Measurements from ENCODE around the gene HMCN1. TPM values are rescaled to one million over a fixed set of nuclear protein-coding genes. Genes with fewer than 3 reads are reported as not detected.

The HMCN1 gene
- total RNA-seq, 1 donor from 2014 or later, result not detected

- no peak for DNase-seq (ENCODE audit: low spot score)
- Mint-ChIP-seq H3K36me3 (ENCODE audit: low read depth) (no peaks in the 10 kb centered on the region), H3K27ac (no peak overlapping the region), H3K9me3 (no peaks in the 10 kb centered on the region), H3K27me3 (ENCODE audit: insufficient read depth) (peaks cover 5% of the 10 kb centered on the region), H3K4me3 (no peak overlapping the region), H3K4me1 (ENCODE audit: low read depth) (no peaks in the 10 kb centered on the region)
- intact Hi-C loops (cut with micrococcal nuclease), result no loop called here
These were observed 238.1 kb downstream of the HMCN1 start for GRCh38 chr1:185972096-185972850.

- H3K4me1 Mint-ChIP-seq (ENCODE audit: low read depth), result no peaks in the 10 kb centered on the region
- H3K27ac Mint-ChIP-seq, result no peak overlapping the region
- H3K4me3 Mint-ChIP-seq, result no peak overlapping the region
- intact Hi-C loops (cut with micrococcal nuclease), result no loop called here
- H3K36me3 Mint-ChIP-seq (ENCODE audit: low read depth), result no peaks in the 10 kb centered on the region
- no peak for DNase-seq (ENCODE audit: low spot score)
- H3K27me3 Mint-ChIP-seq (ENCODE audit: insufficient read depth), result peaks cover 2% of the 10 kb centered on the region
- no peaks in the 10 kb centered on the region for H3K9me3 Mint-ChIP-seq
These were observed 239.5 kb downstream of the HMCN1 start for GRCh38 chr1:185973645-185974044.

GRCh38 chr1:185974367-185975170 is 240.4 kb downstream of the HMCN1 start:
- no peak overlapping the region for H3K4me3 Mint-ChIP-seq
- no peaks in the 10 kb centered on the region for H3K36me3 Mint-ChIP-seq (ENCODE audit: low read depth)
- H3K9me3 Mint-ChIP-seq, result no peaks in the 10 kb centered on the region
- H3K4me1 Mint-ChIP-seq (ENCODE audit: low read depth), result no peaks in the 10 kb centered on the region
- H3K27me3 Mint-ChIP-seq (ENCODE audit: insufficient read depth), result peaks cover 2% of the 10 kb centered on the region
- intact Hi-C loops (cut with micrococcal nuclease), result no loop called here
- H3K27ac Mint-ChIP-seq, result no peak overlapping the region
- no peak for DNase-seq (ENCODE audit: low spot score)

- intact Hi-C loops (cut with micrococcal nuclease), result loop anchor here (10.0 kb wide), 2 partner anchors 204 to 314 kb away; partner anchors contain the start of gene PRG4
- H3K36me3 Mint-ChIP-seq (ENCODE audit: low read depth), result no peaks in the 10 kb centered on the region
- no peak overlapping the region for H3K4me3 Mint-ChIP-seq
- H3K27me3 Mint-ChIP-seq (ENCODE audit: insufficient read depth), result peaks cover 5% of the 10 kb centered on the region
- H3K9me3 Mint-ChIP-seq, result no peaks in the 10 kb centered on the region
- H3K4me1 Mint-ChIP-seq (ENCODE audit: low read depth), result no peaks in the 10 kb centered on the region
- H3K27ac Mint-ChIP-seq, result no peak overlapping the region
- DNase-seq (ENCODE audit: low spot score), result no peak
These were observed 246.7 kb downstream of the HMCN1 start for GRCh38 chr1:185980891-185981290.

GRCh38 chr1:185984113-185984836 is 250.1 kb downstream of the HMCN1 start:
- DNase-seq (ENCODE audit: low spot score), result no peak
- Mint-ChIP-seq H3K4me1 (ENCODE audit: low read depth) (peaks cover 15% of the 10 kb centered on the region), H3K27ac (no peak overlapping the region), H3K4me3 (no peak overlapping the region), H3K9me3 (no peaks in the 10 kb centered on the region), H3K36me3 (ENCODE audit: low read depth) (no peaks in the 10 kb centered on the region), H3K27me3 (ENCODE audit: insufficient read depth) (peaks cover 8% of the 10 kb centered on the region)
- intact Hi-C loops (cut with micrococcal nuclease), result loop anchor here (10.0 kb wide), 2 partner anchors 201 to 311 kb away; partner anchors contain the start of gene PRG4

GRCh38 chr1:185987611-185988321 is 253.6 kb downstream of the HMCN1 start:
- peak overlapping the region; percentile 87 for H3K27ac Mint-ChIP-seq
- peaks cover 15% of the 10 kb centered on the region for H3K4me1 Mint-ChIP-seq (ENCODE audit: low read depth)
- peak overlapping the region; percentile 63 for H3K4me3 Mint-ChIP-seq
- H3K9me3 Mint-ChIP-seq, result no peaks in the 10 kb centered on the region
- intact Hi-C loops (cut with micrococcal nuclease), result loop anchor here (10.0 kb wide), 2 partner anchors 197 to 307 kb away; partner anchors contain the start of gene PRG4
- H3K36me3 Mint-ChIP-seq (ENCODE audit: low read depth), result no peaks in the 10 kb centered on the region
- H3K27me3 Mint-ChIP-seq (ENCODE audit: insufficient read depth), result peaks cover 8% of the 10 kb centered on the region
- no peak for DNase-seq (ENCODE audit: low spot score)

- no peaks in the 10 kb centered on the region for H3K9me3 Mint-ChIP-seq
- peaks cover 7% of the 10 kb centered on the region for H3K27me3 Mint-ChIP-seq (ENCODE audit: insufficient read depth)
- H3K4me1 Mint-ChIP-seq (ENCODE audit: low read depth), result peaks cover 15% of the 10 kb centered on the region
- intact Hi-C loops (cut with micrococcal nuclease), result no loop called here
- no peak for DNase-seq (ENCODE audit: low spot score)
- H3K4me3 Mint-ChIP-seq, result no peak overlapping the region
- H3K27ac Mint-ChIP-seq, result no peak overlapping the region
- no peaks in the 10 kb centered on the region for H3K36me3 Mint-ChIP-seq (ENCODE audit: low read depth)
These were observed 256.4 kb downstream of the HMCN1 start for GRCh38 chr1:185990565-185990964.

- DNase-seq (ENCODE audit: low spot score), result no peak
- H3K4me3 Mint-ChIP-seq, result no peak overlapping the region
- peaks cover 15% of the 10 kb centered on the region for H3K4me1 Mint-ChIP-seq (ENCODE audit: low read depth)
- peaks cover 7% of the 10 kb centered on the region for H3K27me3 Mint-ChIP-seq (ENCODE audit: insufficient read depth)
- no peaks in the 10 kb centered on the region for H3K36me3 Mint-ChIP-seq (ENCODE audit: low read depth)
- no peaks in the 10 kb centered on the region for H3K9me3 Mint-ChIP-seq
- no peak overlapping the region for H3K27ac Mint-ChIP-seq
- intact Hi-C loops (cut with micrococcal nuclease), result no loop called here
These were observed 257.1 kb downstream of the HMCN1 start for GRCh38 chr1:185991266-185991665.

- intact Hi-C loops (cut with micrococcal nuclease), result no loop called here
- Mint-ChIP-seq H3K27me3 (ENCODE audit: insufficient read depth) (peaks cover 4% of the 10 kb centered on the region), H3K27ac (no peak overlapping the region)
These were observed 262.0 kb downstream of the HMCN1 start for GRCh38 chr1:185996211-185996610.

GRCh38 chr1:185998391-185998790 is 264.2 kb downstream of the HMCN1 start:
- no peak overlapping the region for H3K27ac Mint-ChIP-seq
- no peaks in the 10 kb centered on the region for H3K36me3 Mint-ChIP-seq (ENCODE audit: low read depth)
- no peak overlapping the region for H3K4me3 Mint-ChIP-seq
- no peaks in the 10 kb centered on the region for H3K4me1 Mint-ChIP-seq (ENCODE audit: low read depth)
- no peaks in the 10 kb centered on the region for H3K9me3 Mint-ChIP-seq
- DNase-seq (ENCODE audit: low spot score), result no peak
- intact Hi-C loops (cut with micrococcal nuclease), result no loop called here
- H3K27me3 Mint-ChIP-seq (ENCODE audit: insufficient read depth), result peaks cover 2% of the 10 kb centered on the region

More at GRCh38 chr1:185996211-185996610, 262.0 kb downstream of the HMCN1 start:
- no peak overlapping the region for H3K4me3 Mint-ChIP-seq
- H3K36me3 Mint-ChIP-seq (ENCODE audit: low read depth), result no peaks in the 10 kb centered on the region
- no peaks in the 10 kb centered on the region for H3K9me3 Mint-ChIP-seq
- no peaks in the 10 kb centered on the region for H3K4me1 Mint-ChIP-seq (ENCODE audit: low read depth)
- DNase-seq (ENCODE audit: low spot score), result no peak

GRCh38 chr1:186002406-186002805 is 268.2 kb downstream of the HMCN1 start:
- H3K36me3 Mint-ChIP-seq (ENCODE audit: low read depth), result no peaks in the 10 kb centered on the region
- H3K4me3 Mint-ChIP-seq, result no peak overlapping the region
- no peaks in the 10 kb centered on the region for H3K27me3 Mint-ChIP-seq (ENCODE audit: insufficient read depth)
- H3K9me3 Mint-ChIP-seq, result no peaks in the 10 kb centered on the region
- DNase-seq (ENCODE audit: low spot score), result no peak
- no peak overlapping the region for H3K27ac Mint-ChIP-seq
- intact Hi-C loops (cut with micrococcal nuclease), result no loop called here
- no peaks in the 10 kb centered on the region for H3K4me1 Mint-ChIP-seq (ENCODE audit: low read depth)

GRCh38 chr1:186009039-186009737 is 275.0 kb downstream of the HMCN1 start:
- Mint-ChIP-seq H3K9me3 (no peaks in the 10 kb centered on the region), H3K27me3 (ENCODE audit: insufficient read depth) (peaks cover 3% of the 10 kb centered on the region), H3K27ac (no peak overlapping the region), H3K36me3 (ENCODE audit: low read depth) (no peaks in the 10 kb centered on the region), H3K4me1 (ENCODE audit: low read depth) (no peaks in the 10 kb centered on the region), H3K4me3 (no peak overlapping the region)
- DNase-seq (ENCODE audit: low spot score), result no peak
- intact Hi-C loops (cut with micrococcal nuclease), result no loop called here
